Neural progenitor cell (in vitro differentiated cells): ENCODE data around the gene ANKRD28.

Source experiments
- EZH2 ChIP-seq: fragments of 200-600 bp; sonication (generic); IDR thresholded peaks from 2 replicates; pipeline ENCODE4 v1.6.1; 2017; ENCODE audit warnings: antibody characterized with exemption, mild to moderate bottlenecking, moderate library complexity
- TF ChIP-seq, protein P1 (sequence below): fragments of 200-600 bp; sonication (generic); IDR thresholded peaks from 2 replicates; pipeline ENCODE4 v1.5.1; 2017; ENCODE audit warnings: antibody characterized with exemption, mild to moderate bottlenecking

DNA sequence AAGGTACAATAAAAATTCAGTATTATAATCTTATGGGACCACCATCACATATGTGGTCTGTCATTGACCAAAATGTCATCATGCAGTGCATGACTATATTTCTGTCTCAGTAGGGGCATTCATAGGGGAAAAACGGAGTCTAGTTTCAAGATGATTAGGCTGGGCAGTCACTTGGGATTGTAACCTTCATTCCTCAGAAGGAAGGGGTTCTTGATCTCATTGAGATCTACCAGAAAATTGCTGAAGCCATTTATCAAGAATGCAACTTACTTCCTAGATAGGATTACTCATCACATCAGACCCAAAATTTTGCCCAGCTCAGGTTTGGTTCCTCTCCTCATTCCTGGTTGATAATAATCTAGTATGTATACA, 158.9 kb downstream of the ANKRD28 start:
- TF ChIP-seq, protein P1, sequence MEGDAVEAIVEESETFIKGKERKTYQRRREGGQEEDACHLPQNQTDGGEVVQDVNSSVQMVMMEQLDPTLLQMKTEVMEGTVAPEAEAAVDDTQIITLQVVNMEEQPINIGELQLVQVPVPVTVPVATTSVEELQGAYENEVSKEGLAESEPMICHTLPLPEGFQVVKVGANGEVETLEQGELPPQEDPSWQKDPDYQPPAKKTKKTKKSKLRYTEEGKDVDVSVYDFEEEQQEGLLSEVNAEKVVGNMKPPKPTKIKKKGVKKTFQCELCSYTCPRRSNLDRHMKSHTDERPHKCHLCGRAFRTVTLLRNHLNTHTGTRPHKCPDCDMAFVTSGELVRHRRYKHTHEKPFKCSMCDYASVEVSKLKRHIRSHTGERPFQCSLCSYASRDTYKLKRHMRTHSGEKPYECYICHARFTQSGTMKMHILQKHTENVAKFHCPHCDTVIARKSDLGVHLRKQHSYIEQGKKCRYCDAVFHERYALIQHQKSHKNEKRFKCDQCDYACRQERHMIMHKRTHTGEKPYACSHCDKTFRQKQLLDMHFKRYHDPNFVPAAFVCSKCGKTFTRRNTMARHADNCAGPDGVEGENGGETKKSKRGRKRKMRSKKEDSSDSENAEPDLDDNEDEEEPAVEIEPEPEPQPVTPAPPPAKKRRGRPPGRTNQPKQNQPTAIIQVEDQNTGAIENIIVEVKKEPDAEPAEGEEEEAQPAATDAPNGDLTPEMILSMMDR: no peak
- TF ChIP-seq EZH2: no peak
